ENCODE data around the gene TESK1. TPM values are rescaled to one million over a fixed set of nuclear protein-coding genes. Genes with fewer than 3 reads are reported as not detected.

Gene TESK1
- total and polyA plus RNA-seq, 2 donors (not counting 1 experiment from before 2014, with no cell fraction given): 43.8 to 94.1 TPM

DNA sequence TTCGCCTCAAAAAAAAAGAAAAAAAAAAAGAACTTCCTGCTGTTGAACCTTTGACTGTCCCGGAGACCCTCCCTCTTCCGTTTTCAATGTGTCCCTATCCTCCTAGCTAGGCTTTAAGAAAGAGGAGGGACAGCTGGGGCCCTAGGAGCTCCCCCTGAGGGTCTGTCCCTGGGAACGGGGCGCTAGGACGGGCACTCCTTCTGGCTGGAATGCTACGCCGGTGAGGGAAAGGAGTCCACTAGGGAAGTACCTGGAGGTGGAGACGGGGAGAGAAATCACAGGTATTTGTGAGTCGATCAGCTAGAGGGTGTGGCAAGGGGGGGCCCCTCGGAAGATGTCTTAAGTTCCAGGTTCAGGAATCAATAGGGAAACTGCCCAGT is 41.1 kb downstream of the TESK1 start:
- 0% methylated on average over 9 of the region's 11 CpGs for WGBS (ENCODE audit: insufficient coverage)
- no peak for ATAC-seq (ENCODE audit: low read depth)

More for the DNA sequence above, 41.1 kb downstream of the TESK1 start:
- H3K36me3 ChIP-seq (replicated peaks in 1 of 2; ENCODE audit: control extremely low read depth in 1 of 2, control insufficient read depth in 1 of 2, extremely low read depth in 1 of 2, insufficient read depth in 2 of 2, low read length in 1 of 2): peaks cover 0 to 13% of the 10 kb centered on the region in 2 experiments
- Mint-ChIP-seq H3K9me3 (ENCODE audit: insufficient read depth) (no peaks in the 10 kb centered on the region), H3K27ac (peak overlapping the region; percentile 97), H3K4me1 (peaks cover 82% of the 10 kb centered on the region), H3K27me3 (no peaks in the 10 kb centered on the region), H3K4me3 (peak overlapping the region; percentile 97)
- peak overlapping the region; percentile 88 to 95 for H3K27ac ChIP-seq (ENCODE audit: low read length in 2 of 2)
- H3K27me3 ChIP-seq (replicated peaks in 1 of 4; ENCODE audit: control extremely low read depth in 1 of 4, control insufficient read depth in 3 of 4, insufficient read depth in 4 of 4, low read length in 3 of 4): no peaks in the 10 kb centered on the region
- intact Hi-C loops (cut with micrococcal nuclease): loop anchor here (1.0 to 2.0 kb wide), 8 partner anchors 10 to 169 kb away; partner anchors contain the start of genes CCDC107, CREB3, HINT2 and RMRP
- H2AFZ ChIP-seq (ENCODE audit: insufficient read depth, low read depth, low read length, poor library complexity, severe bottlenecking): peak overlapping the region; percentile 83
- H3K4me3 ChIP-seq (ENCODE audit: control extremely low read depth in 1 of 5, extremely low read depth in 1 of 5, insufficient read depth in 1 of 5, low read depth in 2 of 5, low read length in 4 of 5): peak overlapping the region; percentile 76 to 90 (median 84)
- H3K79me2 ChIP-seq (ENCODE audit: control insufficient read depth, insufficient read depth, low read length): peaks cover 52% of the 10 kb centered on the region
- no peaks in the 10 kb centered on the region for H3K9me3 ChIP-seq (ENCODE audit: control extremely low read depth in 1 of 3, control insufficient read depth in 2 of 3, insufficient read depth in 1 of 3, low read length in 2 of 3)
- no peaks in the 10 kb centered on the region for H4K20me1 ChIP-seq (ENCODE audit: control insufficient read depth, insufficient read depth, low read length, poor library complexity, severe bottlenecking)
- peak overlapping the region; percentile 88 for H3K9ac ChIP-seq (ENCODE audit: low read length)
- TF ChIP-seq, protein P1, sequence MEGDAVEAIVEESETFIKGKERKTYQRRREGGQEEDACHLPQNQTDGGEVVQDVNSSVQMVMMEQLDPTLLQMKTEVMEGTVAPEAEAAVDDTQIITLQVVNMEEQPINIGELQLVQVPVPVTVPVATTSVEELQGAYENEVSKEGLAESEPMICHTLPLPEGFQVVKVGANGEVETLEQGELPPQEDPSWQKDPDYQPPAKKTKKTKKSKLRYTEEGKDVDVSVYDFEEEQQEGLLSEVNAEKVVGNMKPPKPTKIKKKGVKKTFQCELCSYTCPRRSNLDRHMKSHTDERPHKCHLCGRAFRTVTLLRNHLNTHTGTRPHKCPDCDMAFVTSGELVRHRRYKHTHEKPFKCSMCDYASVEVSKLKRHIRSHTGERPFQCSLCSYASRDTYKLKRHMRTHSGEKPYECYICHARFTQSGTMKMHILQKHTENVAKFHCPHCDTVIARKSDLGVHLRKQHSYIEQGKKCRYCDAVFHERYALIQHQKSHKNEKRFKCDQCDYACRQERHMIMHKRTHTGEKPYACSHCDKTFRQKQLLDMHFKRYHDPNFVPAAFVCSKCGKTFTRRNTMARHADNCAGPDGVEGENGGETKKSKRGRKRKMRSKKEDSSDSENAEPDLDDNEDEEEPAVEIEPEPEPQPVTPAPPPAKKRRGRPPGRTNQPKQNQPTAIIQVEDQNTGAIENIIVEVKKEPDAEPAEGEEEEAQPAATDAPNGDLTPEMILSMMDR (IDR thresholded peaks at IDR 0.05): no peak
- TF ChIP-seq EZH2 (IDR thresholded peaks at IDR 0.05; ENCODE audit: borderline replicate concordance, insufficient read depth, low read depth, low read length, poor library complexity, severe bottlenecking): no peak
- no peak for DNase-seq
- CTCF ChIA-PET: interaction anchor here (1.1 to 15.0 kb wide), 16 partner anchors 10 to 529 kb away, joined by 3 to 357 read pairs (median 12); partner anchors contain the start of genes ARHGEF39, CCDC107, CD72 and CREB3
- peaks cover 76 to 92% of the 10 kb centered on the region in 2 donors for H3K4me1 ChIP-seq (ENCODE audit: control insufficient read depth in 2 of 2, insufficient read depth in 2 of 2, low read length in 2 of 2)
- POLR2A ChIA-PET: interaction anchor here (0.7 to 9.7 kb wide), 11 partner anchors 10 to 86 kb away, joined by 3 to 114 read pairs (median 8); partner anchors contain the start of genes CCDC107, CD72, CREB3 and RMRP
- H3K4me2 ChIP-seq (replicated peaks; ENCODE audit: low read depth, low read length, poor library complexity, severe bottlenecking): peak overlapping the region; percentile 93

Data from B cell (primary cell).